ENCODE data around the gene PSMB7.

DNA sequence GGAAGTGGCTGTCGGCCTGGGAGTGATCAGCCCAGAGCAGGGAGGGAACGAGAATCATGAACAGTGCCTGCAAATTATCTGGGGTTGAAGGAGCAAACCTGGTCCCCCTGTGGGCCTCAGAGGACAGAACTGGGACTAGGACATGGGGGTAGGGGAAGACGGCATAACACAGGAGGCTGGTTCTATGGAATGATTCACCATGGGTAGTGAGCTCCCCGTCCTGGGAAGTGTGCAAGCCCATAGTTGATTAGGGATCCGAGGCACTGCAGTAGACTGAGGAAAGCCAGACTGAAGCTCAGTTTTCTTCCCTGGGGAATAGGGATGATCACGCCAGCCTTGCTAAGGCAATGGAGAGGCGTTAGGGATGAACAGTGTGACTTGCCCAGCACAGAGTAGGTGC, 40.6 kb upstream of the PSMB7 start:
- TF ChIP-seq CTCF (IDR thresholded peaks at IDR 0.05) (no peak), ZFX (IDR thresholded peaks at IDR 0.05; ENCODE audit: borderline replicate concordance) (no peak)
